Astrocyte (in vitro differentiated cells and primary cell): ENCODE results near the gene ROBO2. TPM values are rescaled to one million over a fixed set of nuclear protein-coding genes. Genes with fewer than 3 reads are reported as not detected.

Experiments
- DNase-seq: peaks from one replicate; pipeline ENCODE4 v3.0.0-alpha.2; 2010; ENCODE audit warnings: low read depth
- FAIRE-seq: peaks from 2 replicates; lab custom pipeline; 2011; peaks lifted over from hg19 to GRCh38; lab: Jason Lieb, UNC
- H2AFZ ChIP-seq: 2 replicates; pipeline ENCODE4 v1.6.0; 2012; ENCODE audit warnings: low read depth, low read length, inconsistent platforms
- H3K27ac ChIP-seq: 2 replicates; pipeline ENCODE4 v1.5.1; 2011; ENCODE audit warnings: low read depth, low read length, inconsistent platforms
- H3K27me3 ChIP-seq: 2 replicates; pipeline ENCODE4 v1.6.0; 2011; ENCODE audit warnings: low read length, inconsistent platforms; ENCODE audit not compliant: insufficient read depth
- H3K36me3 ChIP-seq: 2 replicates; pipeline ENCODE4 v1.5.1; 2011; ENCODE audit warnings: low read length, inconsistent platforms; ENCODE audit not compliant: insufficient read depth
- H3K4me1 ChIP-seq: 2 replicates; pipeline ENCODE4 v1.5.1; 2011; ENCODE audit warnings: low read length, inconsistent platforms; ENCODE audit not compliant: insufficient read depth
- H3K4me2 ChIP-seq: 2 replicates; pipeline ENCODE4 v1.6.0; 2012; ENCODE audit warnings: low read length, inconsistent platforms
- H3K4me3 ChIP-seq: 2 replicates; pipeline ENCODE4 v1.5.1; 2011; ENCODE audit warnings: low read depth, mild to moderate bottlenecking, low read length, inconsistent platforms; ENCODE audit not compliant: insufficient read depth
- H3K79me2 ChIP-seq: 2 replicates; pipeline ENCODE4 v1.6.0; 2012; ENCODE audit warnings: mild to moderate bottlenecking, low read length, inconsistent platforms; ENCODE audit not compliant: insufficient read depth
- H3K9ac ChIP-seq: 2 replicates; pipeline ENCODE4 v1.6.0; 2012; ENCODE audit warnings: mild to moderate bottlenecking, low read length, inconsistent platforms
- H3K9me3 ChIP-seq: 2 replicates; pipeline ENCODE4 v1.5.1; 2012; ENCODE audit warnings: low read depth, mild to moderate bottlenecking, low read length, inconsistent platforms; ENCODE audit not compliant: insufficient read depth
- H4K20me1 ChIP-seq: 2 replicates; pipeline ENCODE4 v1.6.0; 2012; ENCODE audit warnings: low read length, inconsistent platforms; ENCODE audit not compliant: insufficient read depth
- H3K27ac Mint-ChIP-seq: one replicate; pipeline ENCODE4 v1.8.0; 2021; ENCODE audit warnings: mild to moderate bottlenecking, mixed read lengths; ENCODE audit not compliant: unreplicated experiment
- H3K27me3 Mint-ChIP-seq: one replicate; pipeline ENCODE4 v1.8.0; 2021; ENCODE audit warnings: low read depth, mixed read lengths; ENCODE audit not compliant: unreplicated experiment
- H3K36me3 Mint-ChIP-seq: one replicate; pipeline ENCODE4 v1.8.0; 2021; ENCODE audit warnings: low read depth, mixed read lengths; ENCODE audit not compliant: unreplicated experiment
- H3K4me1 Mint-ChIP-seq: one replicate; pipeline ENCODE4 v1.8.0; 2021; ENCODE audit warnings: low read depth, mixed read lengths; ENCODE audit not compliant: unreplicated experiment
- H3K4me3 Mint-ChIP-seq: one replicate; pipeline ENCODE4 v1.8.0; 2021; ENCODE audit warnings: mild to moderate bottlenecking, moderate library complexity, mixed read lengths; ENCODE audit not compliant: unreplicated experiment
- H3K9me3 Mint-ChIP-seq: one replicate; pipeline ENCODE4 v1.8.0; 2021; ENCODE audit warnings: mild to moderate bottlenecking, mixed read lengths; ENCODE audit not compliant: unreplicated experiment
- CTCF ChIP-seq: IDR thresholded peaks from 2 replicates; pipeline ENCODE4 v1.5.1; 2011; ENCODE audit warnings: low read depth, mild to moderate bottlenecking, inconsistent platforms, low read length, moderate library complexity; ENCODE audit not compliant: insufficient read depth
- EZH2 ChIP-seq: IDR thresholded peaks from 2 replicates; pipeline ENCODE4 v1.6.1; 2012; ENCODE audit warnings: mild to moderate bottlenecking, low read length, inconsistent platforms; ENCODE audit not compliant: insufficient read depth
- total RNA-seq: library from RNA; stranded (reverse); gene quantifications from 2 replicates; pipeline ENCODE4 v1.2.1, GENCODE V29; 2021

The ROBO2 gene
- total RNA-seq, 1 donor from 2014 or later = 1.4 TPM

DNA sequence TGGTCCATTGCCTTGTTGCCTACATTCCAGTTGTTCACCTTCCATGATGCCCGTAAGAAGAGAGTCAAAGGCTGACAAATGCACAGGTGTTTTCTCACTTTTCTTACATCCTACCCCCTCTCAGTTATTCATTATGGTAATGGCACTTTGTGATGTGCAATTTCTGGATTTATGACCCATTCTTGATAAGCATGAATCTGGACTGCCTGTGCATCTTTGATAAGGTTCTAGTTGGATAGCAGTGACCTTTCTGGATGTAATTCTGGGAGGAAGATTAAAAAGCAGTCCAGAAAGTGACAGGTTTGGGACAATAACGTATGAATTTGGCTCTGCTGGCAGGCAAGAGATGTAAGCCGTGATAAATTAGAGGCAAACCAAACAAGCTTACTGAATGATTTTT is 101.5 kb downstream of the ROBO2 start:
- no peaks in the 10 kb centered on the region for H3K9me3 Mint-ChIP-seq
- no peaks in the 10 kb centered on the region for H3K36me3 Mint-ChIP-seq
- Histone ChIP-seq H2AFZ (no peak overlapping the region), H3K4me1 (no peaks in the 10 kb centered on the region), H3K9ac (no peak overlapping the region), H3K4me3 (no peak overlapping the region), H3K36me3 (no peaks in the 10 kb centered on the region), H3K79me2 (no peaks in the 10 kb centered on the region), H4K20me1 (no peaks in the 10 kb centered on the region), H3K27me3 (no peaks in the 10 kb centered on the region), H3K4me2 (no peak overlapping the region), H3K9me3 (no peaks in the 10 kb centered on the region), H3K27ac (no peak overlapping the region)
- DNase-seq = no peak
- peaks cover 3% of the 10 kb centered on the region for H3K27me3 Mint-ChIP-seq
- H3K4me3 Mint-ChIP-seq = no peak overlapping the region
- no peak for FAIRE-seq
- no peak for TF ChIP-seq CTCF
- TF ChIP-seq EZH2 = no peak
- H3K4me1 Mint-ChIP-seq = no peaks in the 10 kb centered on the region
- no peak overlapping the region for H3K27ac Mint-ChIP-seq

- FAIRE-seq = no peak
- Histone ChIP-seq H3K4me3 (no peak overlapping the region), H3K79me2 (no peaks in the 10 kb centered on the region), H3K9ac (no peak overlapping the region), H3K36me3 (no peaks in the 10 kb centered on the region), H3K27ac (no peak overlapping the region), H3K9me3 (no peaks in the 10 kb centered on the region), H2AFZ (no peak overlapping the region), H3K27me3 (no peaks in the 10 kb centered on the region), H3K4me1 (peaks cover under 1% of the 10 kb centered on the region), H3K4me2 (no peak overlapping the region), H4K20me1 (no peaks in the 10 kb centered on the region)
- H3K27ac Mint-ChIP-seq = no peak overlapping the region
- H3K27me3 Mint-ChIP-seq = peaks cover 3% of the 10 kb centered on the region
- no peak for DNase-seq
- no peak overlapping the region for H3K4me3 Mint-ChIP-seq
- H3K4me1 Mint-ChIP-seq = no peaks in the 10 kb centered on the region
- H3K36me3 Mint-ChIP-seq = no peaks in the 10 kb centered on the region
- TF ChIP-seq EZH2 = no peak
- TF ChIP-seq CTCF = no peak
- no peaks in the 10 kb centered on the region for H3K9me3 Mint-ChIP-seq
Observed at GRCh38 chr3:77142578-77142977, 102.7 kb downstream of the ROBO2 start.

DNA sequence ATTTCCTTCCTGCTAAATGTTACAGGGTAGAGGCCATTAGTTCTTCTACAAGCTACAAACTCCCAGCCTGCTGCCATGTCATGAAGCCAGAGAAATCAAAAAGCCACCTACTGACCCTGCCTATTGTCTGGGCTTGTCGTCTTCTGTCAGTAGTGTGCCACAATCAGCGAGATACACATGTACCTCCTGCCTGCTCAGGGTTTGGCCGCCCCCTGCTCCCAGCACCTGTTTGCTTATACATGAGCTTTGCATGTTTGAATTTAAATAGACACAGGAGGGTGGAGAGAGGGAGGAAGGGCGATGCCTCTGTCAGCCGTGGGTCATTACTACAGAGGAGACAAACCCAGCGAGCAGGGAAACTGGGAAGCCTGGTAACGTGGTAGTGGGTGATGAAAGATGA is 106.1 kb downstream of the ROBO2 start:
- Histone ChIP-seq H3K9me3 (no peaks in the 10 kb centered on the region), H3K4me3 (no peak overlapping the region), H3K36me3 (no peaks in the 10 kb centered on the region), H3K9ac (no peak overlapping the region), H3K4me1 (peaks cover 3% of the 10 kb centered on the region), H3K79me2 (no peaks in the 10 kb centered on the region), H4K20me1 (no peaks in the 10 kb centered on the region), H3K27ac (no peak overlapping the region), H3K27me3 (no peaks in the 10 kb centered on the region), H2AFZ (no peak overlapping the region), H3K4me2 (no peak overlapping the region)
- Mint-ChIP-seq H3K4me1 (no peaks in the 10 kb centered on the region), H3K27ac (no peak overlapping the region), H3K4me3 (no peak overlapping the region), H3K9me3 (no peaks in the 10 kb centered on the region), H3K36me3 (no peaks in the 10 kb centered on the region), H3K27me3 (peaks cover 3% of the 10 kb centered on the region)
- TF ChIP-seq EZH2 = no peak
- no peak for TF ChIP-seq CTCF
- no peak for FAIRE-seq
- DNase-seq = no peak
